K562 (cell line): ENCODE measurements around the gene TBC1D10A. TPM values are rescaled to one million over a fixed set of nuclear protein-coding genes. Genes with fewer than 3 reads are reported as not detected.

Experiments used
- CREB1 ChIP-seq, 2 experiments: sonication (generic) in 1 of 2; formaldehyde crosslinking in 1 of 2; IDR thresholded peaks; 2 replicates each; pipeline versions ENCODE4 v1.6.1 to v1.8.0; 2012 to 2022; ENCODE audit warnings: inconsistent platforms in 1 of 2, mild to moderate bottlenecking in 1 of 2, missing genetic modification reagents in 1 of 2, moderate library complexity in 1 of 2
- DLX4 ChIP-seq: fragments of 250-450 bp; sonication (Bioruptor Pico); IDR thresholded peaks from 2 replicates; pipeline ENCODE4 v1.6.1; 2021; ENCODE audit warnings: mild to moderate bottlenecking
- KAT7 ChIP-seq: sonication (generic); formaldehyde crosslinking; IDR thresholded peaks from 2 replicates; pipeline ENCODE4 v1.8.0; 2022; ENCODE audit warnings: missing genetic modification reagents, mild to moderate bottlenecking, borderline replicate concordance
- LARP7 ChIP-seq: fragments of 450-650 bp; IDR thresholded peaks from 2 replicates; pipeline ENCODE4 v1.6.1; 2016
- NRF1 ChIP-seq, 2 experiments: fragments of 450-650 bp; IDR thresholded peaks in 1 of 2; conservative IDR thresholded peaks in 1 of 2; 2 replicates each; pipeline ENCODE4 v1.6.1; 2014; ENCODE audit warnings: mild to moderate bottlenecking in 2 of 2
- TAF15 ChIP-seq: fragments of 200-400 bp; formaldehyde crosslinking; IDR thresholded peaks from 2 replicates; pipeline ENCODE4 v1.6.1; 2017; ENCODE audit warnings: mild to moderate bottlenecking, low read depth, low read length, moderate library complexity
- TCF7 ChIP-seq: sonication (generic); IDR thresholded peaks from 2 replicates; pipeline ENCODE4 v1.6.1; 2016; ENCODE audit warnings: antibody characterized with exemption, borderline replicate concordance
- ZZZ3 ChIP-seq: fragments of 450-650 bp; IDR thresholded peaks from 2 replicates; pipeline ENCODE4 v1.6.1; 2016; ENCODE audit warnings: antibody characterized with exemption, mild to moderate bottlenecking, moderate library complexity
- polyA plus RNA-seq, 8 experiments: library from polyadenylated mRNA; depleted of rRNA in 4 of 8; stranded (reverse) in 5 of 8; unstranded in 3 of 8; fragments of >200 nt; fragmentation: Nextera tagmentation in 2 of 8; fragmentation: Illumina TruSeq in 1 of 8; extraction: Ambion mirVana in 2 of 8; extraction: Trizol in 1 of 8; gene quantifications; 2 replicates each; pipeline versions ENCODE4 v1.2.1 to v1.2.3, GENCODE V29; 2011 to 2014; ENCODE audit warnings: inconsistent platforms in 1 of 8, missing spikeins in 1 of 8
- total RNA-seq, 7 experiments: library from RNA; depleted of rRNA in 6 of 7; stranded (reverse); fragments of >200 nt in 6 of 7; fragmentation: Illumina TruSeq in 2 of 7; extraction: Trizol in 2 of 7; gene quantifications; 2 replicates each; pipeline versions ENCODE4 v1.2.1 to v1.2.3, GENCODE V29; 2011 to 2021; ENCODE audit warnings: low replicate concordance in 1 of 7
- TF ChIP-seq, protein P1 (sequence below): fragments of 200-800 bp; sonication (Bioruptor generic); IDR thresholded peaks from 2 replicates; pipeline ENCODE4 v1.6.1; 2017; ENCODE audit warnings: missing genetic modification characterization, missing compliant biosample characterization
- TF ChIP-seq, protein P2 (sequence below): fragments of 250-450 bp; sonication (Bioruptor Pico); IDR thresholded peaks from 2 replicates; pipeline ENCODE4 v1.5.0; 2020; ENCODE audit warnings: mild to moderate bottlenecking, borderline replicate concordance

The TBC1D10A gene
- total and polyA plus RNA-seq, 9 of the 15 experiments (the other 6 are each of a cell fraction or from before 2014, with no cell fraction given): 0.13 to 10.4 (median 4.6) TPM

- TF ChIP-seq DLX4 (CRISPR knock-in tag) (no peak), TAF15 (no peak), NRF1 (conservative IDR thresholded peaks at IDR 0.05 in 1 of 2, IDR thresholded peaks at IDR 0.05 in 1 of 2) (no peak), KAT7 (CRISPR knock-in tag) (no peak), TCF7 (no peak), LARP7 (no peak), CREB1 (IDR thresholded peaks at IDR 0.05) (no peak), CREB1 (CRISPR knock-in tag; IDR thresholded peaks at IDR 0.05) (no peak), ZZZ3 (no peak)
- TF ChIP-seq, protein P1, sequence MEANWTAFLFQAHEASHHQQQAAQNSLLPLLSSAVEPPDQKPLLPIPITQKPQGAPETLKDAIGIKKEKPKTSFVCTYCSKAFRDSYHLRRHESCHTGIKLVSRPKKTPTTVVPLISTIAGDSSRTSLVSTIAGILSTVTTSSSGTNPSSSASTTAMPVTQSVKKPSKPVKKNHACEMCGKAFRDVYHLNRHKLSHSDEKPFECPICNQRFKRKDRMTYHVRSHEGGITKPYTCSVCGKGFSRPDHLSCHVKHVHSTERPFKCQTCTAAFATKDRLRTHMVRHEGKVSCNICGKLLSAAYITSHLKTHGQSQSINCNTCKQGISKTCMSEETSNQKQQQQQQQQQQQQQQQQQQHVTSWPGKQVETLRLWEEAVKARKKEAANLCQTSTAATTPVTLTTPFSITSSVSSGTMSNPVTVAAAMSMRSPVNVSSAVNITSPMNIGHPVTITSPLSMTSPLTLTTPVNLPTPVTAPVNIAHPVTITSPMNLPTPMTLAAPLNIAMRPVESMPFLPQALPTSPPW (CRISPR knock-in tag): no peak
- TF ChIP-seq, protein P2, sequence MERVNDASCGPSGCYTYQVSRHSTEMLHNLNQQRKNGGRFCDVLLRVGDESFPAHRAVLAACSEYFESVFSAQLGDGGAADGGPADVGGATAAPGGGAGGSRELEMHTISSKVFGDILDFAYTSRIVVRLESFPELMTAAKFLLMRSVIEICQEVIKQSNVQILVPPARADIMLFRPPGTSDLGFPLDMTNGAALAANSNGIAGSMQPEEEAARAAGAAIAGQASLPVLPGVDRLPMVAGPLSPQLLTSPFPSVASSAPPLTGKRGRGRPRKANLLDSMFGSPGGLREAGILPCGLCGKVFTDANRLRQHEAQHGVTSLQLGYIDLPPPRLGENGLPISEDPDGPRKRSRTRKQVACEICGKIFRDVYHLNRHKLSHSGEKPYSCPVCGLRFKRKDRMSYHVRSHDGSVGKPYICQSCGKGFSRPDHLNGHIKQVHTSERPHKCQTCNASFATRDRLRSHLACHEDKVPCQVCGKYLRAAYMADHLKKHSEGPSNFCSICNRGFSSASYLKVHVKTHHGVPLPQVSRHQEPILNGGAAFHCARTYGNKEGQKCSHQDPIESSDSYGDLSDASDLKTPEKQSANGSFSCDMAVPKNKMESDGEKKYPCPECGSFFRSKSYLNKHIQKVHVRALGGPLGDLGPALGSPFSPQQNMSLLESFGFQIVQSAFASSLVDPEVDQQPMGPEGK: no peak
Measured at GRCh38 chr22:30296324-30296723, 30.4 kb downstream of the TBC1D10A start (continued).
